AG04450 (cell line): ENCODE data around the gene EXOC5. TPM values are rescaled to one million over a fixed set of nuclear protein-coding genes. Genes with fewer than 3 reads are reported as not detected.

Source experiments
- CTCF ChIA-PET: fragments of 300-600, 350-600 bp; formaldehyde crosslinking; extraction: SDS; loops from one replicate; lab custom pipeline; 2022; ENCODE audit warnings: antibody characterized with exemption, inconsistent platforms; lab: Charles Lee
- POLR2A ChIA-PET: fragments of 350-600 bp; formaldehyde crosslinking; extraction: SDS; loops from one replicate; lab custom pipeline; 2021; ENCODE audit warnings: antibody characterized with exemption, inconsistent platforms; lab: Yijun Ruan, JAX
- DNase-seq: peaks from one replicate; pipeline ENCODE4 v3.0.0-alpha.2; 2011; ENCODE audit warnings: low read depth, low spot score
- H3K27ac ChIP-seq: one replicate; pipeline ENCODE4 v1.5.1; 2012; ENCODE audit warnings: low read depth, low read length, control low read depth
- H3K27me3 ChIP-seq: one replicate; pipeline ENCODE4 v1.6.0; 2012; ENCODE audit warnings: low read length; ENCODE audit not compliant: control insufficient read depth, insufficient read depth
- H3K4me3 ChIP-seq: 2 replicates; pipeline ENCODE4 v1.5.1; 2011; ENCODE audit warnings: mild to moderate bottlenecking, low read depth, low read length, control low read depth
- H3K9me3 ChIP-seq: 2 replicates; pipeline ENCODE4 v1.5.1; 2012; ENCODE audit warnings: low read length; ENCODE audit not compliant: control insufficient read depth, insufficient read depth
- polyA plus RNA-seq: library from polyadenylated mRNA; depleted of rRNA; stranded (reverse); fragments of >200 nt; gene quantifications from 2 replicates; pipeline ENCODE4 v1.2.3, GENCODE V29; 2011
- TF ChIP-seq, protein P1 (sequence below): IDR thresholded peaks from 2 replicates; pipeline ENCODE4 v1.5.1; 2011; ENCODE audit warnings: low read depth, low read length, control low read depth, inconsistent platforms

EXOC5 gene
- polyA plus RNA-seq, 1 experiment, result 71.6 TPM

DNA sequence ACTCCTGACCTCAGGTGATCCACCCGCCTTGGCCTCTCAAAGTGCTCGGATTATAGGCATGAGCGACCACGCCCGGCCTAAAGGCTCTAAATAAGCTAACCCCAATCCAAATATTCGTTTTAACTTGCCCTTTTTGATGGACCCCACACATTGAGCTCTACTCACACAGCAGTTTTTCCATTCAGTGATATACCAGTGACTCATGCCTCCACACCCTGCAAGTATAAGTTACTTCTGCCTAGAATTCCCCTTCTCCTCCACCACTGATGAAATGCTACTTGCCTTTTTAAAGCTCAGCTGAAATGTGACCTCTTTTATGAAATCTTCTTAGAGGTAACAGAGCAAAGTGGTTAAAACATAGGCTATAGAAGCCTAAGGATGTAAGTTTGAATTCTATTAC lies 68.8 kb downstream of the EXOC5 start:
- CTCF ChIA-PET, result interaction anchor here (0.6 to 1.2 kb wide), 2 partner anchors 17 to 107 kb away, joined by 4 to 5 read pairs; no protein-coding TSS in a partner anchor
- DNase-seq, result no peak
- no peak overlapping the region for H3K27ac ChIP-seq

DNA sequence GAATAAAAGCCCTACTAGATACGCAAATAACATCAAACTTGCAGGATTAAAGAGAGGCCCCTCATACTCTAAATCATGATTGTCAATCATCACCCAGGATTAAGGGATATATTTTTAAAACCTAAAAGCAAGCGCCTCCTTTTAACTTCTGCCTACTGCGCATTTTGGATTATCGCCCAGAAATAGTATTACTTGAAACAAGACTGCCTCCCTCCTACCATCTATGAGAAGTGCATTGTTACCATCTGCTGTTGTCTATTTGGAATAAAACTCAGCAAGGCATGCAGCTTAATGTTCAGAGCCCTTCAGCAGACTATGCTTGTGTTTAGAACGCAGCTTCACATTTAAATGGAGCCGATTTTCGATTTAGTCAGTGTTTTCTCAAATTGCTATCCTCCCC lies 79.6 kb downstream of the EXOC5 start:
- Histone ChIP-seq H3K27ac (no peak overlapping the region), H3K4me3 (no peak overlapping the region), H3K27me3 (peaks cover 7% of the 10 kb centered on the region), H3K9me3 (no peaks in the 10 kb centered on the region)
- no peak for DNase-seq
- TF ChIP-seq, protein P1, sequence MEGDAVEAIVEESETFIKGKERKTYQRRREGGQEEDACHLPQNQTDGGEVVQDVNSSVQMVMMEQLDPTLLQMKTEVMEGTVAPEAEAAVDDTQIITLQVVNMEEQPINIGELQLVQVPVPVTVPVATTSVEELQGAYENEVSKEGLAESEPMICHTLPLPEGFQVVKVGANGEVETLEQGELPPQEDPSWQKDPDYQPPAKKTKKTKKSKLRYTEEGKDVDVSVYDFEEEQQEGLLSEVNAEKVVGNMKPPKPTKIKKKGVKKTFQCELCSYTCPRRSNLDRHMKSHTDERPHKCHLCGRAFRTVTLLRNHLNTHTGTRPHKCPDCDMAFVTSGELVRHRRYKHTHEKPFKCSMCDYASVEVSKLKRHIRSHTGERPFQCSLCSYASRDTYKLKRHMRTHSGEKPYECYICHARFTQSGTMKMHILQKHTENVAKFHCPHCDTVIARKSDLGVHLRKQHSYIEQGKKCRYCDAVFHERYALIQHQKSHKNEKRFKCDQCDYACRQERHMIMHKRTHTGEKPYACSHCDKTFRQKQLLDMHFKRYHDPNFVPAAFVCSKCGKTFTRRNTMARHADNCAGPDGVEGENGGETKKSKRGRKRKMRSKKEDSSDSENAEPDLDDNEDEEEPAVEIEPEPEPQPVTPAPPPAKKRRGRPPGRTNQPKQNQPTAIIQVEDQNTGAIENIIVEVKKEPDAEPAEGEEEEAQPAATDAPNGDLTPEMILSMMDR, result no peak
- ChIA-PET POLR2A (no interaction called here), CTCF (interaction anchor here (0.7 to 1.5 kb wide), 4 partner anchors 10 to 699 kb away, joined by 3 to 7 read pairs (median 3); no protein-coding TSS in a partner anchor)

More for the DNA sequence above, 68.8 kb downstream of the EXOC5 start:
- Histone ChIP-seq H3K9me3 (no peaks in the 10 kb centered on the region), H3K27me3 (no peaks in the 10 kb centered on the region), H3K4me3 (no peak overlapping the region)
- POLR2A ChIA-PET, result no interaction called here
- TF ChIP-seq, protein P1, result no peak

DNA sequence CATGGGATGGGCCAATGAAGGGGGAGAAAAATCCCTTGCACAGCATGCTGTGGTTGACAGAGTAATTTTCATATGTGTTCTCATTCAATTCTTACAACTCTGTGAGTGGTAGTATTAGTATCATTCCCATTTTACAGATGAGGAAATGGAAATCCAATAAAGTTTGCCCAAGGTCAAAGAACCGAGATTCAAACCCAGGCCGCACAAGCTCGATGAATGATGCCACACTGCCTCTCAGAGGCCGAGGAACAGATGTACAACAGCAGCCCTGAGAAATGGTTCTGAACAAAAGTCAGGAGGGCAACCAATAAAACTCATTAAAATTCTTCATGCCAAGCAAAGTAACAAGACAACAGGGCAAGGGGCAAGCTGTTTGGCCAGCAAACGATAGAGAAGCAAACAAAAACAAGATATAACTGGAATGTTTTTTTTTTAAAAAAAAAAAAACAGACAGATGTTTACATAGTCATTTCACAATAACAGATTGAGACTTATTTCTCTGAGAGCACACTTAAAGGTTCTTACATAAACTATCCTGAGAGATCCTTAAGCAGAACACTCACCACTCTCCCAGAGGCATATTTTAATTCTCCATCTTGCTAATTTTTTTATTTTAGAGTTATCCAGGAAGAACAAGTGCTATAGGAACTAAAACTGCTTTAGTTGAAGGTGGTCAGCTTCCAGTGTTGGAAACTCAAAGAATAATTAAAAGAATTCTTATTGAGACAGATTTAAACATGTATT lies 85.8 kb downstream of the EXOC5 start:
- H3K9me3 ChIP-seq, result no peaks in the 10 kb centered on the region
- ChIA-PET POLR2A (no interaction called here), CTCF (interaction anchor here (0.6 to 2.5 kb wide), 3 partner anchors 17 to 691 kb away, joined by 3 to 17 read pairs (median 5); no protein-coding TSS in a partner anchor)
- no peak overlapping the region for H3K27ac ChIP-seq
- DNase-seq, result no peak
- peaks cover 15% of the 10 kb centered on the region for H3K27me3 ChIP-seq
- TF ChIP-seq, protein P1, result peak; percentile 31
- no peak overlapping the region for H3K4me3 ChIP-seq

DNA sequence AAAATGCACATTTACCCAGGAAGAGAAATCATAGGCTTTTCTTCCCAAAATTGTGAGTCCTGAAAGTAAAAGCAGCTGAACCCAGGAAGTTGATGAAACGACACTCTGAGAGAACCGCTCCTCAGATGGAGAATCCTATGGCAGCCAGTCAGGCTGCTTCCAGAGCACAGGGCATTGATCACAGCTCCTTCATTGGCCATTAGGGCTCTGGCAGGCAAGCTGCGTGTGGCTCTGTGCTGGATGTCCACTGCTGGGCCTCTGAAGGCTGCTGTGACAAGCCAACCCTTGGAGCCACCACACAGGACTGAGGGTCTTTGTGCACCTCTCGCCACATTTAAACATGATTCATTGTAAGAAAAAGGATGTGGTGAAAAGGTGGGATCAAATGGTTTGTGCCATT lies 89.4 kb downstream of the EXOC5 start:
- no peak for DNase-seq
- ChIA-PET POLR2A (no interaction called here), CTCF (interaction anchor here (0.6 to 1.3 kb wide), 2 partner anchors 10 to 520 kb away, joined by 3 read pairs; no protein-coding TSS in a partner anchor)
- Histone ChIP-seq H3K27ac (no peak overlapping the region), H3K4me3 (no peak overlapping the region), H3K9me3 (no peaks in the 10 kb centered on the region), H3K27me3 (peaks cover 8% of the 10 kb centered on the region)
- TF ChIP-seq, protein P1, result no peak

DNA sequence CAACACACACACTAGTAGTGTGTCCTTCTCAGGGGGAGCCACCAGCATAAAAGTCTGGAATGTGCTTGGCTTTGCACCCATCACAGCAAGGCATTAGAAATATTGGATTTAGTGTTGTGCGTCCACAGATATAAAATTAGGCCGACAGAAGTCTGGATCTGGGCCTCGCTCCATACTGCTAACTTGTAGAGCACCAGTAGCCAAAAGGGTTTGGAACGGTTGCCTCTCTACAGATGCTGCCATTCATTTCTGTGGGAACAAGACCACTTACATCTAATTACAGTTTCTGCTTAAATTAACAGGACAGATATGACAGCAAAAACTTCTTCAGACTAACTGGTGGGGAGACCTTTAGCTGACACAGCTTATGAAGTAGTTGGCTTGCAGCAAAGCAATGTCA lies 94.2 kb downstream of the EXOC5 start:
- DNase-seq, result no peak
- TF ChIP-seq, protein P1, result no peak
- H3K27ac ChIP-seq, result no peak overlapping the region
- peaks cover 3% of the 10 kb centered on the region for H3K27me3 ChIP-seq
- POLR2A ChIA-PET, result no interaction called here
- no peak overlapping the region for H3K4me3 ChIP-seq
- CTCF ChIA-PET, result interaction anchor here (0.7 kb wide), 2 partner anchors 122 to 684 kb away, joined by 4 read pairs; no protein-coding TSS in a partner anchor
- H3K9me3 ChIP-seq, result no peaks in the 10 kb centered on the region
